ENCODE measurements around the gene CENPP.

Gene CENPP

GRCh38 chr9:92664394-92665152, 338.8 kb downstream of the CENPP start:
- no peak for DNase-seq

DNA sequence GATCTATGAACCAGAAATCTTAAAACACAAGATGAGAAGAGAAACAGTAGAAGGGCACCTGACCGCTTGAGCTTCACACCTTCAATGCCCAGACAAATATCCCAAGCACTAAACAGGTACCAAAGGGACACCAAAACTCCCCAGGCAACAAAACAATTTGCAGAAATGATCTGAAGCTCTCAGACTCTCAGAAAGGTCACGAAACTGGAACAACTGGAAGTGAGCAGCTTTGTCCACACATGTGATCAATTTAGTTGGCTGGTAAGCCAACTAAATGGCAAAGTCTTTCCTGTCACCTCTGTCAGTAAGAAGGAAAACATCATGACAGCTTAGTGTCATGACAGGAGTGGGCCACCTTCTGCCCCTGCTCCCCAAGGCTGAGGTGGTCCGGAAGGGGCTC, 340.1 kb downstream of the CENPP start:
- DNase-seq: no peak

GRCh38 chr9:92666236-92666635, 340.5 kb downstream of the CENPP start:
- DNase-seq: no peak

DNA sequence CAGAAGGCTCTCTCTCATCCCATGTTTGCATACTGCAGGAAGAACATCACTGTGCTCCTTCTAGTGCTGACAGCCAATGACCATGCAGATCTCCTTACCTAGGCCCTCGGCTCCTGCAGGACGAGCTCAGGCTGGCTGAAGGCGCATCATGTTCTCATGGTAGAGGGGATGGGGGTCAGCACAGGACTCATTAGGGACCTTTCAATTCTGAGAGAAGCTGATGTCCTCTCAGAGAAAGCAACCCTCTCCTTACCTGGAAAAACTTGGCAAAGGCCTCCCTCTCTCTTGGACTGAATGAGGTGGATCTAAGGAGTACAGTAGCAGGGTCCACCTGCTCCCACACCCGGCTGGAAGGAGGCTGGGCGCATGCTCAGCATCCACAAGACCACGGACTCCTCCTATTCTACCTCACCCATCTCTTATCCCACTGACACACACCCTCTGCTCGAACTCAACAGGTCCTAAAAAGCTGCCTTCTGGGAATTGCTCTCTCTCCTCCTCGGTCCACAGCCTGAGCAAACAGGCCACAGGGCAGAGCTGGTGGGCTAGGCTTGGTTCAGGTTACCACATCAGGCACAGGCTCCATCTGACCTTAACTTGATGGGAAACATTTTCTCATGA, 341.3 kb downstream of the CENPP start:
- no peak for DNase-seq

- no peak for DNase-seq
Measured at GRCh38 chr9:92668746-92669526, 343.2 kb downstream of the CENPP start.

DNA sequence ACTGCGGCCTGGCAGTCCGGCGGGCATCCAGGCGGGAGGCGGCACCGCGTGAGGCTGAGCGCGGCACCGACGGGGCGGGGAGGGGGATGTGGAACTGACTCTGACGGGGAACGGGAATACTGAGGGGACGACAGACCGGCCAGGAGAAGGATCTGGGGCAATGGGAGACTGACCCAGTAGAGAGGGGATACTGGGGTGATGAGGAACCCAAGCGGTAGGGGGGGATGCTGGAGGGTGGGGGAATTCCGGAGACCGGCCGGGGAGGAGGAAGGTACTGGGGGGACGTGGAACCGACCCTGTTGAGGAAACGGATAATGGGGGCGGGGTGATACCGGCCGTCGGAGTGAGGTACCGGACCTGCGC, 343.8 kb downstream of the CENPP start:
- DNase-seq: no peak

Measured in T1000 (cell line).